GM23338 (cell line): Measurements from ENCODE around the gene TMEM151B. TPM values are rescaled to one million over a fixed set of nuclear protein-coding genes. Genes with fewer than 3 reads are reported as not detected.

Source experiments
- ATAC-seq: fragments of 200-7000 bp; cut with Tn5 transposase; 3 replicates; pipeline ENCODE4 v1.9.1; 2020
- DNase-seq: peaks from one replicate; pipeline ENCODE4 v3.0.0-alpha.2; 2015; ENCODE audit warnings: low spot score
- H2AFZ ChIP-seq: fragments of 200-600 bp; sonication (generic); 2 replicates; pipeline ENCODE4 v1.8.0; 2016; ENCODE audit warnings: antibody characterized with exemption, mild to moderate bottlenecking, moderate library complexity
- H3F3A ChIP-seq: fragments of 200-600 bp; sonication (generic); replicated peaks from 2 replicates; pipeline ENCODE4 v1.8.0; 2017; ENCODE audit warnings: antibody characterized with exemption, mixed run types, low read depth
- H3K27ac ChIP-seq: fragments of 200-600 bp; sonication (generic); 2 replicates; pipeline ENCODE4 v1.6.1; 2016; ENCODE audit warnings: low read depth
- H3K27me3 ChIP-seq: fragments of 200-600 bp; sonication (generic); 2 replicates; pipeline ENCODE4 v1.8.0; 2016; ENCODE audit warnings: mild to moderate bottlenecking, mixed run types, moderate library complexity; ENCODE audit not compliant: insufficient read depth
- H3K36me3 ChIP-seq: fragments of 200-600 bp; sonication (generic); 2 replicates; pipeline ENCODE4 v1.8.0; 2016; ENCODE audit warnings: mild to moderate bottlenecking; ENCODE audit not compliant: insufficient read depth
- H3K4me1 ChIP-seq: fragments of 200-600 bp; sonication (generic); 2 replicates; pipeline ENCODE4 v1.8.0; 2016; ENCODE audit warnings: mild to moderate bottlenecking, moderate library complexity; ENCODE audit not compliant: insufficient read depth
- H3K4me2 ChIP-seq: fragments of 200-600 bp; sonication (generic); 2 replicates; pipeline ENCODE4 v1.7.1; 2017; ENCODE audit warnings: mixed run types
- H3K4me3 ChIP-seq: fragments of 200-600 bp; sonication (generic); 2 replicates; pipeline ENCODE4 v1.6.1; 2016; ENCODE audit warnings: mixed run types
- H3K79me2 ChIP-seq: fragments of 200-600 bp; sonication (generic); replicated peaks from 2 replicates; pipeline ENCODE4 v1.8.0; 2017; ENCODE audit warnings: mild to moderate bottlenecking; ENCODE audit not compliant: insufficient read depth
- H3K9me2 ChIP-seq: fragments of 200-600 bp; sonication (generic); 2 replicates; pipeline ENCODE4 v1.8.0; 2017; ENCODE audit not compliant: insufficient read depth
- H4K20me1 ChIP-seq: fragments of 200-600 bp; sonication (generic); replicated peaks from 2 replicates; pipeline ENCODE4 v1.8.0; 2017; ENCODE audit warnings: mild to moderate bottlenecking; ENCODE audit not compliant: insufficient read depth
- H3K27ac Mint-ChIP-seq: 2 replicates; pipeline ENCODE4 v1.8.0; 2020; ENCODE audit warnings: inconsistent platforms, mild to moderate bottlenecking, moderate library complexity, mixed read lengths
- H3K27me3 Mint-ChIP-seq: 3 replicates; pipeline ENCODE4 v1.8.0; 2022; ENCODE audit warnings: low read depth, mild to moderate bottlenecking, moderate library complexity, mixed read lengths, inconsistent platforms; ENCODE audit not compliant: insufficient read depth, poor library complexity
- H3K36me3 Mint-ChIP-seq: 3 replicates; pipeline ENCODE4 v1.8.0; 2021; ENCODE audit warnings: low read depth, mild to moderate bottlenecking, inconsistent platforms, moderate library complexity, mixed read lengths
- H3K4me1 Mint-ChIP-seq: 3 replicates; pipeline ENCODE4 v1.8.0; 2020; ENCODE audit warnings: mild to moderate bottlenecking, inconsistent platforms, mixed read lengths
- H3K4me3 Mint-ChIP-seq: 3 replicates; pipeline ENCODE4 v1.8.0; 2021; ENCODE audit warnings: moderate library complexity, mild to moderate bottlenecking, inconsistent platforms, mixed read lengths
- H3K9me3 Mint-ChIP-seq: 3 replicates; pipeline ENCODE4 v1.8.0; 2020; ENCODE audit warnings: moderate library complexity, mild to moderate bottlenecking, inconsistent platforms, mixed read lengths
- CREB1 ChIP-seq: fragments of 250-450 bp; sonication (Bioruptor Pico); IDR thresholded peaks from 2 replicates; pipeline ENCODE4 v1.5.0; 2020; ENCODE audit warnings: low read depth, mild to moderate bottlenecking, moderate library complexity
- CTCF ChIP-seq, 2 experiments: fragments of 200-600 bp in 1 of 2; sonication (generic) in 1 of 2; conservative IDR thresholded peaks; 2 replicates each; pipeline versions ENCODE4 v1.5.1 to v1.6.1; 2016 to 2017; ENCODE audit warnings: antibody characterized with exemption in 2 of 2, low read depth in 2 of 2, mild to moderate bottlenecking in 2 of 2, moderate library complexity in 1 of 2
- ETS1 ChIP-seq: IDR thresholded peaks from 2 replicates; pipeline ENCODE4 v1.6.1; 2016; ENCODE audit warnings: antibody characterized with exemption
- EZH2 ChIP-seq: fragments of 200-600 bp; sonication (generic); IDR thresholded peaks from one replicate; pipeline ENCODE4 v1.8.0; 2017; ENCODE audit warnings: antibody characterized with exemption, mild to moderate bottlenecking, low read depth; ENCODE audit not compliant: unreplicated experiment
- EZH2phosphoT487 ChIP-seq: fragments of 200-600 bp; sonication (generic); IDR thresholded peaks from one replicate; pipeline ENCODE4 v1.8.1; 2018; ENCODE audit warnings: antibody characterized with exemption; ENCODE audit not compliant: unreplicated experiment
- JUNB ChIP-seq: IDR thresholded peaks from one replicate; pipeline ENCODE4 v1.6.1; 2016; ENCODE audit warnings: antibody characterized with exemption; ENCODE audit not compliant: unreplicated experiment
- NANOG ChIP-seq: IDR thresholded peaks from 2 replicates; pipeline ENCODE4 v1.6.1; 2016; ENCODE audit warnings: antibody characterized with exemption, borderline replicate concordance
- POLR2AphosphoS5 ChIP-seq: IDR thresholded peaks from 2 replicates; pipeline ENCODE4 v1.6.1; 2016; ENCODE audit warnings: antibody characterized with exemption, low read depth
- REST ChIP-seq: IDR thresholded peaks from one replicate; pipeline ENCODE4 v1.6.1; 2018; ENCODE audit warnings: antibody characterized with exemption; ENCODE audit not compliant: unreplicated experiment
- ZNF331 ChIP-seq: fragments of 250-450 bp; sonication (Bioruptor Pico); IDR thresholded peaks from 2 replicates; pipeline ENCODE4 v1.5.0; 2020; ENCODE audit warnings: low read depth, mild to moderate bottlenecking, moderate library complexity
- ZNF462 ChIP-seq: fragments of 250-450 bp; sonication (Bioruptor Pico); IDR thresholded peaks from 2 replicates; pipeline ENCODE4 v1.5.0; 2020; ENCODE audit warnings: mild to moderate bottlenecking, moderate library complexity
- polyA plus RNA-seq: library from polyadenylated mRNA; unstranded; fragments of >200 nt; fragmentation: Nextera tagmentation; extraction: Ambion mirVana; gene quantifications from 2 replicates; pipeline ENCODE4 v1.2.1, GENCODE V29; 2016
- total RNA-seq: library from RNA; depleted of rRNA; stranded (reverse); fragments of >200 nt; shearing (Covaris generic); gene quantifications from 2 replicates; pipeline ENCODE4 v1.2.3, GENCODE V29; 2014

The TMEM151B gene
- total and polyA plus RNA-seq, 2 experiments from 2014 or later, result 0.91 to 14.6 TPM

GRCh38 chr6:44353336-44353735 lies 83.1 kb downstream of the TMEM151B start:
- H3K4me1 ChIP-seq, result peaks cover 13% of the 10 kb centered on the region
- TF ChIP-seq CREB1 (no peak), NANOG (no peak), EZH2phosphoT487 (no peak), CTCF (conservative IDR thresholded peaks at IDR 0.05; ENCODE audit: low read depth in 2 of 2) (no peak), JUNB (no peak), EZH2 (no peak), REST (no peak), POLR2AphosphoS5 (no peak), ETS1 (no peak), ZNF462 (CRISPR knock-in tag) (no peak), ZNF331 (CRISPR knock-in tag) (no peak)
- no peaks in the 10 kb centered on the region for H3K27me3 ChIP-seq
- H3K27ac ChIP-seq, result no peak overlapping the region
- H3K4me3 Mint-ChIP-seq, result no peak overlapping the region
- no peaks in the 10 kb centered on the region; the same call in 2 of the 3 replicates for H3K9me3 Mint-ChIP-seq
- ATAC-seq (no peak), DNase-seq (no peak)
- peaks cover 4% of the 10 kb centered on the region for H3K27me3 Mint-ChIP-seq
- no peak overlapping the region for H3K4me2 ChIP-seq
- no peaks in the 10 kb centered on the region for H4K20me1 ChIP-seq
- H3K79me2 ChIP-seq, result no peaks in the 10 kb centered on the region
- H3K27ac Mint-ChIP-seq, result no peak overlapping the region; the same call in 1 of the 2 replicates
- H3K36me3 Mint-ChIP-seq, result no peaks in the 10 kb centered on the region
- H3K9me2 ChIP-seq, result no peaks in the 10 kb centered on the region
- no peaks in the 10 kb centered on the region for H3K36me3 ChIP-seq
- 0 out of 2 replicates have a peak overlapping the region, but pooled peaks have one; percentile 43 for H2AFZ ChIP-seq
- H3K4me3 ChIP-seq, result no peak overlapping the region
- peaks cover 13% of the 10 kb centered on the region for H3K4me1 Mint-ChIP-seq
- H3F3A ChIP-seq, result no peaks in the 10 kb centered on the region
